ENCODE data around the gene LYPD8.

The LYPD8 gene

GRCh38 chr1:248786156-248786555 is 30.6 kb upstream of the LYPD8 start:
- no peaks in the 10 kb centered on the region for H3K4me1 ChIP-seq (ENCODE audit: insufficient read depth, low read length)
- H3K27me3 ChIP-seq (ENCODE audit: insufficient read depth, low read length): peaks cover 10% of the 10 kb centered on the region
- H3K9me3 ChIP-seq (ENCODE audit: low read length): no peaks in the 10 kb centered on the region
- no peak overlapping the region for H3K4me3 ChIP-seq (ENCODE audit: low read length)
- H2AFZ ChIP-seq (ENCODE audit: low read depth, low read length): no peak overlapping the region
- no peaks in the 10 kb centered on the region for H3K36me3 ChIP-seq (ENCODE audit: insufficient read depth, low read length)

GRCh38 chr1:248783367-248783766 is 27.8 kb upstream of the LYPD8 start:
- Histone ChIP-seq H3K36me3 (ENCODE audit: insufficient read depth, low read length) (no peaks in the 10 kb centered on the region), H3K4me1 (ENCODE audit: insufficient read depth, low read length) (no peaks in the 10 kb centered on the region), H3K9me3 (ENCODE audit: low read length) (no peaks in the 10 kb centered on the region), H2AFZ (ENCODE audit: low read depth, low read length) (no peak overlapping the region), H3K27me3 (ENCODE audit: insufficient read depth, low read length) (peaks cover 10% of the 10 kb centered on the region), H3K4me3 (ENCODE audit: low read length) (no peak overlapping the region)

- H3K4me3 ChIP-seq (ENCODE audit: low read length): no peak overlapping the region
- no peak overlapping the region for H2AFZ ChIP-seq (ENCODE audit: low read depth, low read length)
- no peaks in the 10 kb centered on the region for H3K4me1 ChIP-seq (ENCODE audit: insufficient read depth, low read length)
- H3K27me3 ChIP-seq (ENCODE audit: insufficient read depth, low read length): peaks cover 10% of the 10 kb centered on the region
- no peaks in the 10 kb centered on the region for H3K9me3 ChIP-seq (ENCODE audit: low read length)
- no peaks in the 10 kb centered on the region for H3K36me3 ChIP-seq (ENCODE audit: insufficient read depth, low read length)
These were observed 27.0 kb upstream of the LYPD8 start for GRCh38 chr1:248782416-248783141.

- no peaks in the 10 kb centered on the region for H3K9me3 ChIP-seq (ENCODE audit: low read length)
- no peak overlapping the region for H3K4me3 ChIP-seq (ENCODE audit: low read length)
- H2AFZ ChIP-seq (ENCODE audit: low read depth, low read length): no peak overlapping the region
- H3K4me1 ChIP-seq (ENCODE audit: insufficient read depth, low read length): no peaks in the 10 kb centered on the region
- no peaks in the 10 kb centered on the region for H3K36me3 ChIP-seq (ENCODE audit: insufficient read depth, low read length)
- H3K27me3 ChIP-seq (ENCODE audit: insufficient read depth, low read length): peaks cover 6% of the 10 kb centered on the region
These were observed 23.8 kb upstream of the LYPD8 start for GRCh38 chr1:248779350-248779749.

GRCh38 chr1:248778906-248779305 is 23.3 kb upstream of the LYPD8 start:
- Histone ChIP-seq H3K36me3 (ENCODE audit: insufficient read depth, low read length) (no peaks in the 10 kb centered on the region), H3K4me3 (ENCODE audit: low read length) (no peak overlapping the region), H2AFZ (ENCODE audit: low read depth, low read length) (no peak overlapping the region), H3K27me3 (ENCODE audit: insufficient read depth, low read length) (peaks cover 6% of the 10 kb centered on the region), H3K4me1 (ENCODE audit: insufficient read depth, low read length) (no peaks in the 10 kb centered on the region), H3K9me3 (ENCODE audit: low read length) (no peaks in the 10 kb centered on the region)

GRCh38 chr1:248776991-248777390 is 21.4 kb upstream of the LYPD8 start:
- H3K27me3 ChIP-seq (ENCODE audit: insufficient read depth, low read length): peaks cover 8% of the 10 kb centered on the region
- H3K9me3 ChIP-seq (ENCODE audit: low read length): no peaks in the 10 kb centered on the region
- no peaks in the 10 kb centered on the region for H3K36me3 ChIP-seq (ENCODE audit: insufficient read depth, low read length)
- H3K4me3 ChIP-seq (ENCODE audit: low read length): no peak overlapping the region
- no peaks in the 10 kb centered on the region for H3K4me1 ChIP-seq (ENCODE audit: insufficient read depth, low read length)
- H2AFZ ChIP-seq (ENCODE audit: low read depth, low read length): no peak overlapping the region

- H3K9me3 ChIP-seq (ENCODE audit: low read length): no peaks in the 10 kb centered on the region
- no peaks in the 10 kb centered on the region for H3K36me3 ChIP-seq (ENCODE audit: insufficient read depth, low read length)
- H3K27me3 ChIP-seq (ENCODE audit: insufficient read depth, low read length): peaks cover 12% of the 10 kb centered on the region
- no peaks in the 10 kb centered on the region for H3K4me1 ChIP-seq (ENCODE audit: insufficient read depth, low read length)
- H3K4me3 ChIP-seq (ENCODE audit: low read length): no peak overlapping the region
- no peak overlapping the region for H2AFZ ChIP-seq (ENCODE audit: low read depth, low read length)
These were observed 19.9 kb upstream of the LYPD8 start for GRCh38 chr1:248775441-248775840.

- H3K27me3 ChIP-seq (ENCODE audit: insufficient read depth, low read length): no peaks in the 10 kb centered on the region
- no peaks in the 10 kb centered on the region for H3K4me1 ChIP-seq (ENCODE audit: insufficient read depth, low read length)
- no peak overlapping the region for H2AFZ ChIP-seq (ENCODE audit: low read depth, low read length)
- no peak overlapping the region for H3K4me3 ChIP-seq (ENCODE audit: low read length)
- no peaks in the 10 kb centered on the region for H3K9me3 ChIP-seq (ENCODE audit: low read length)
- no peaks in the 10 kb centered on the region for H3K36me3 ChIP-seq (ENCODE audit: insufficient read depth, low read length)
These were observed 4.1 kb upstream of the LYPD8 start for GRCh38 chr1:248759644-248760043.

GRCh38 chr1:248758352-248758751 is 2.8 kb upstream of the LYPD8 start:
- Histone ChIP-seq H3K4me3 (ENCODE audit: low read length) (no peak overlapping the region), H3K36me3 (ENCODE audit: insufficient read depth, low read length) (no peaks in the 10 kb centered on the region), H3K27me3 (ENCODE audit: insufficient read depth, low read length) (no peaks in the 10 kb centered on the region), H3K9me3 (ENCODE audit: low read length) (no peaks in the 10 kb centered on the region), H3K4me1 (ENCODE audit: insufficient read depth, low read length) (no peaks in the 10 kb centered on the region), H2AFZ (ENCODE audit: low read depth, low read length) (no peak overlapping the region)

GRCh38 chr1:248757784-248758195 is 2.2 kb upstream of the LYPD8 start:
- no peak overlapping the region for H2AFZ ChIP-seq (ENCODE audit: low read depth, low read length)
- no peaks in the 10 kb centered on the region for H3K4me1 ChIP-seq (ENCODE audit: insufficient read depth, low read length)
- no peaks in the 10 kb centered on the region for H3K9me3 ChIP-seq (ENCODE audit: low read length)
- H3K27me3 ChIP-seq (ENCODE audit: insufficient read depth, low read length): no peaks in the 10 kb centered on the region
- H3K36me3 ChIP-seq (ENCODE audit: insufficient read depth, low read length): no peaks in the 10 kb centered on the region
- H3K4me3 ChIP-seq (ENCODE audit: low read length): no peak overlapping the region

- Histone ChIP-seq H3K27me3 (ENCODE audit: insufficient read depth, low read length) (no peaks in the 10 kb centered on the region), H2AFZ (ENCODE audit: low read depth, low read length) (no peak overlapping the region), H3K4me3 (ENCODE audit: low read length) (no peak overlapping the region), H3K9me3 (ENCODE audit: low read length) (no peaks in the 10 kb centered on the region), H3K4me1 (ENCODE audit: insufficient read depth, low read length) (no peaks in the 10 kb centered on the region), H3K36me3 (ENCODE audit: insufficient read depth, low read length) (no peaks in the 10 kb centered on the region)
These were observed 1.1 kb upstream of the LYPD8 start for GRCh38 chr1:248756636-248757035.

- Histone ChIP-seq H3K36me3 (ENCODE audit: insufficient read depth, low read length) (no peaks in the 10 kb centered on the region), H3K9me3 (ENCODE audit: low read length) (no peaks in the 10 kb centered on the region)
These were observed 592 bp upstream of the LYPD8 start for GRCh38 chr1:248756151-248756550.

GRCh38 chr1:248753708-248754280 is 1.8 kb downstream of the LYPD8 start:
- no peaks in the 10 kb centered on the region for H3K9me3 ChIP-seq (ENCODE audit: low read length)
- H3K4me1 ChIP-seq (ENCODE audit: insufficient read depth, low read length): no peaks in the 10 kb centered on the region
- no peaks in the 10 kb centered on the region for H3K36me3 ChIP-seq (ENCODE audit: insufficient read depth, low read length)
- H3K4me3 ChIP-seq (ENCODE audit: low read length): no peak overlapping the region
- no peak overlapping the region for H2AFZ ChIP-seq (ENCODE audit: low read depth, low read length)
- H3K27me3 ChIP-seq (ENCODE audit: insufficient read depth, low read length): peaks cover 2% of the 10 kb centered on the region

More at GRCh38 chr1:248756151-248756550, 592 bp upstream of the LYPD8 start:
- H3K27me3 ChIP-seq (ENCODE audit: insufficient read depth, low read length): no peaks in the 10 kb centered on the region
- H3K4me3 ChIP-seq (ENCODE audit: low read length): no peak overlapping the region
- H2AFZ ChIP-seq (ENCODE audit: low read depth, low read length): no peak overlapping the region
- H3K4me1 ChIP-seq (ENCODE audit: insufficient read depth, low read length): no peaks in the 10 kb centered on the region
